ENCODE results near the gene F8A1.
"Not testable (repeated sequence)": the region's sequence is repeated elsewhere in the genome, so short reads cannot be mapped to it uniquely, and the experiment has no call there.

Gene F8A1

DNA sequence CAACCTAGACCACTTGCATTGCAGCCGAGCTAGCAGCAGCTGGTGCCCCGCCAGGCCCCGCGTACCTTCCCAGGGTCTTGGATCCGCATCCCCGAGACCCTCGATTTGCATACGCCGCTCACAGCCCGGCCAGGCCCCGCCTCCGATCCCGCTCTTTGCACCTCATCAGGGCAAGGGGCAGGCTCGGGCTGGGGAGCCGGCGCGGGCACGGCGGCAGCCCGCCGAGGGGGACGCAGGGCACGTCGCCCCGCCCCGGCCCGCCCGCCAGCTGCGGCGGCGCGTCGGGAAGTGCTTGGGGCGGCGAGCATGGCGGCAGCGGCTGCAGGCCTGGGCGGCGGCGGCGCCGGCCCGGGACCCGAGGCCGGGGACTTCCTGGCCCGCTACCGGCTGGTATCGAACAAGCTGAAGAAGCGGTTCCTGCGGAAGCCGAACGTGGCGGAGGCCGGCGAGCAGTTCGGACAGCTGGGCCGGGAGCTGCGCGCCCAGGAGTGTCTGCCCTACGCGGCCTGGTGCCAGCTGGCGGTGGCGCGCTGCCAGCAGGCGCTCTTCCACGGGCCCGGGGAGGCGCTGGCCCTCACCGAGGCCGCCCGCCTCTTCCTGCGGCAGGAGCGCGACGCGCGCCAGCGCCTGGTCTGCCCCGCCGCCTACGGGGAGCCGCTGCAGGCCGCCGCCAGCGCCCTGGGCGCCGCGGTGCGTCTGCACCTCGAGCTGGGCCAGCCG, at the start of gene F8A1:
F8A1 (plus strand) TSS at position 287 of the 720 bp plus-strand sequence; CDS start at position 307, 20 bp downstream.
- DNase-seq = not testable (repeated sequence)

DNA sequence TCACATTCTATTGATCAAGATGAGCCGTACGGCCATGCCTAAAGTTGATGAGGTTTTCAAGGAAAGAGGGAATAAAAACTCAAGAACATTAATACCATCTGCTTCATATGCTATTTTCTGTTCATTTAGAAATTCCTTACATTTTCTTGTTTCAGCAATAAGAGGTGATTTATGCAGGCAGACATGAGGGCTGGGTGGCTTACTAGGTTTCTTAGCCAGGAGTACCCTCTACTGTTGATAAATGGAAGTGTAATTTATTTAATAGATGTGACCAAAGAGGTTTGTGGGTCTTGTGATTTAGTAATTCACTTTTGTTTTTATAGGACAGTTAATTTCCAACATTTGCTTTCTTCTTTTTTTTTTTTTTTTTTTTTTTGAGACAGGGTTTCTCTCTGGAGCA, 45.3 kb upstream of the F8A1 start:
- peak; percentile 31 for DNase-seq

DNA sequence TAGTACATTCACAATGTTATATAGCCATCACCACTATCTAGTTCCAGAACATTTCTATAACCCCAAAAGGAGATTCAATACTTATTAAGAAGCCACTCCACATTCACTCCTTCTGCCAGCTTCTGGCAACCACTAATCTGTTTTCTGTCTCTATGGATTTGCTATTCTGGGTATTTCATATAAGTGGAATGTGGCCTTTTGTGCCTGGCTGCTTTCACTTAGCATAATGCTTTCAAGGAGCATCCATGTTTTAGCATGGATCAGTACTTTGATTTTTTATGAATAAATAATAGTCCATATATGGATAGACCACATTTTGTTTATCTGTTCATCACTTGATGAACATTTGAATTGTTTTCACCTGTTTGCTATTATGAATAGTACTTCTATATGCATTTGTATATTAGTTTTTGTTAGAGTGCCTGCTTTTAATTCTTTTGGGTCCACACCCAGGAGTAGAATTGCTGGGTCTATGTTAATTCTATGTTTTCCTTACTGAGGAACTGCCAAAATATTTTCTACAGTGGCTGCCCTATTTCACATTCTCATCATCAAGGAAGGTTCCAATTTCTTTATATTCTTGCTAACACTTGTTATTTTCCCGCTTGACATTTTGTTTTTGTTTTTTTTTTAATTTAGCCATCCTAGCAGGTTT, 35.1 kb upstream of the F8A1 start:
- no peak for DNase-seq

GRCh38 chrX:154855256-154855655, 30.9 kb upstream of the F8A1 start:
- no peak for DNase-seq

DNA sequence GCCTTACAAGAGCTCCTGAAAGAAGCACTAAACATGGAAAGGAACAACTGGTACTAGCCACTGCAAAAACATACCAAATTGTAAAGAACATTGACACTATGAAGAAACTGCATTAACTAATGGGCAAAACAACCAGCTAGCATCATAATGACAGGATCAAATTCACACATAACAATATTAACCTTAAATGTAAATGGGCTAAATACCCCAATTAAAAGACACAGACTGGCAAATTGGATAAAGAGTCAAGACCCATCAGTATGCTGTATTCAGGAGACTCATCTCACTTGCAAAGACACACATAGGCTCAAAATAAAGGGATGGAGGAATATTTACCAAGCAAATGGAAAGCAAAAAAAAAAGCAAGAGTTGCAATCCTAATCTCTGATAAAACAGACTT, 17.6 kb upstream of the F8A1 start:
- not testable (repeated sequence) for DNase-seq

DNA sequence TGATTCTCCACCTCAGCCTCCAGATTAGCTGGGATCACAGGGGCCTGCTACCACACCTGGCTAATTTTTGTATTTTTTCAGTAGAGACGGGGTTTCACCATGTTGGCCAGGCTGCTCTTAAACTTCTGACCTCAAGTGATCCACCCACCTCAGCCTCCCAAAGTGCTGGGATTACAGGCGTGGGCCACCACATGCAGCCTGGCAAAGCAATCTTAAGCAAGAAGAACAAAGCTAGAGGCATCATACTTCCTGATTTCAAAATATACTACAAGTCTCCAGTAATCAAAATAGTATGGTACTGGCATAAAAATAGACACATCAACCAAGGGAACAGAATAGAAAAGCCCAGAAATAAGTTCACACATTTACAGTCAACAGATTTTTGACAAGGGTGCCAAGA, 12.8 kb upstream of the F8A1 start:
- DNase-seq = no peak

- not testable (repeated sequence) for DNase-seq
Measured at GRCh38 chrX:154884069-154884468, 2.1 kb upstream of the F8A1 start.

GRCh38 chrX:154885057-154885456, 1.1 kb upstream of the F8A1 start:
- not testable (repeated sequence) for DNase-seq

DNA sequence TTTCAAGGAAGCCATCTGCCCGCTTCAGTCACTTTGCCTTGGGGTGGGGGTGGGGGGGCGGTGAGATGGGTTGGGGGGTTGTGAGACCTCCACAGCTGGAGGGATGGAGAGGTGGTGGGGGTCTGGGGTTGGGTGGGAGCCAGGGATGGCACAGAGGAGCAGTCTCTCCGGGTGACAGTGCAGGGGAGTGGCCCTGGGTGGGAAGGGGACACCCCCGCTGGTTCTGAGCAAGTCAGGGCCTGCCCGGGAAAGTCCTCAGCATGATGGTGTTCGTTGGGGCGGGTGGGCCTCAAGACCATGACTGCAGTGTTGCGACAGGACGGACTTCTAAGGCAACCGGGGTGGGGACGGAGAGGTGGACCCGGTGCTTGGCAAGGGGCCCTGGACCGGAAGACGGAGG, 606 bp upstream of the F8A1 start:
- DNase-seq = not testable (repeated sequence)

DNA sequence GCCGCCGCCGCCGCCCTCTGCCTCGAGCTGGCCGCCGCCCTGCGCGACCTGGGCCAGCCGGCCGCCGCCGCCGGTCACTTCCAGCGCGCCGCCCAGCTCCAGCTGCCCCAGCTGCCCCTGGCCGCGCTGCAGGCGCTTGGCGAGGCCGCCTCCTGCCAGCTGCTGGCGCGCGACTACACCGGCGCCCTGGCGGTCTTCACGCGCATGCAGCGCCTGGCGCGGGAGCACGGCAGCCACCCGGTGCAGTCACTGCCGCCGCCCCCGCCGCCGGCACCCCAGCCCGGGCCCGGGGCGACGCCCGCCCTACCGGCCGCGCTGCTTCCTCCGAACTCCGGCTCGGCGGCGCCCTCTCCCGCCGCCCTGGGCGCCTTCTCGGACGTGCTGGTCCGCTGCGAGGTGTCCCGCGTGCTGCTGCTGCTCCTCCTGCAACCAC, 650 bp downstream of the F8A1 start:
- not testable (repeated sequence) for DNase-seq

DNA sequence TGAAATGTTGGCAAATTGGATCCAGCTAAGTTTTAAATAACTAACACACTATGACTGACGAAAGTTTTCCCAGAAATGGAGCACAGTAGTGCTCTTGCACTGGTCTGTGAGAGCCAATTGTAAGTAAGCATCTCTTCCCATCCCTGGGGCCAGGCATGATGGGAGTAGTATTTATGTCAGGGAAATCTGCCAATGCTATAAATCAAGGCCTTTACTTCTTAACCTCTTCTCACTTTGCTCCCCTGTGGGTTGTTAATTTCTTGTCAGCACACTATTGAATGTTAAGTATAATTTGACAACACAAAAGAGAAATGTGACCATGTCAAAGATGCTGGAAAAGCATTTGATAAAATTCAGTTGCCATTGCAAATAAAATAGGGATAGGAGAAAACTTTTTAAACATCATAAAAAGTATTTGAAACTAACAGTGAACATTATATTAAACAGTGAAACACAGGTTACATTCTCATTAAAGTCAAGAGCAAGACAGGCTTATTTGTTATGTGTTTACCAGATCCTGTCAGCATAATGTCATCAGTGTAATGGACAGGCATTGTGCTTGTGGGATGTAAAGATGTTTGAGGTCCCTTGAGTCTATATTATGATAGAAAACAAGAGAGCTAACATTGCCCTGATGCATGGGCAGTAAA, 5.0 kb downstream of the F8A1 start:
- DNase-seq = no peak

- no peak for DNase-seq
Measured at GRCh38 chrX:154892296-154892695, 6.1 kb downstream of the F8A1 start.

DNA sequence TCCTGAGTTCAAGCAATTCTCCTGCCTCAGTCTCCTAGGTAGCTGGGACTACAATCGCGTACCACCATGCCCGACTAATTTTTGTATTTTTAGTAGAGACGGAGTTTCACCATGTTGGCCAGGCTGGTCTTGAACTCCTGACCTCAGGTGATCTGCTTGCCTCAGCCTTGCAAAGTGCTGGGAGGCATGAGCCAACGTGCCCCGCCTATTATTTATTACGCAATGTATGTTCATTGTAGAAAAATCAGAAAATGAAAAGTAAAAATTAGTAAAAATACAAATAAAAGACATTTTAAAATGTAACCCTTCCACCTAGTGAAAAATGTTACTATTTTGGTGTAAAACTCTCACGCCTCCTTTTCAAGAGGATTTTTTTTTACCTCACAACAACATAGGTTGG, 14.2 kb downstream of the F8A1 start:
- DNase-seq = no peak

GRCh38 chrX:154902408-154902807, 16.3 kb downstream of the F8A1 start:
- no peak for DNase-seq

DNA sequence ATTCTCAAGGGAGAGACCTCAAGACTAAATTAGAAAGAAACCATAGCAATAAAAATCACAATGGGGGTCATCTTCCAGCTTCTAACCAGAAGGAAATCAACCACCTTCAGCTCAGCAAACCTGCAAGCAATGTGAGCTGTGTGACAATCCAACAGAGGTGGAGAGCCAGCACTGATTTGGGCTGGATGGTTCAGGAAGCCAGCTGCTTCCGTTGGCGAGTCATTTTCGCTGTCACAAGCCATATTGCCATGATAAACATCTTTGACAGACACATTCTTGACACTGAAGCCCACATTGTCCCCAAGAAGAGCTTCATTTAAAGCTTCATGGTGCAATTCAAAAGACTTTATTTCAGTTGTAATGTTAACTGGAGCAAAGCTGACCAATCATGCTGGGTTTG, 22.7 kb downstream of the F8A1 start:
- DNase-seq = peak; percentile 18

DNA sequence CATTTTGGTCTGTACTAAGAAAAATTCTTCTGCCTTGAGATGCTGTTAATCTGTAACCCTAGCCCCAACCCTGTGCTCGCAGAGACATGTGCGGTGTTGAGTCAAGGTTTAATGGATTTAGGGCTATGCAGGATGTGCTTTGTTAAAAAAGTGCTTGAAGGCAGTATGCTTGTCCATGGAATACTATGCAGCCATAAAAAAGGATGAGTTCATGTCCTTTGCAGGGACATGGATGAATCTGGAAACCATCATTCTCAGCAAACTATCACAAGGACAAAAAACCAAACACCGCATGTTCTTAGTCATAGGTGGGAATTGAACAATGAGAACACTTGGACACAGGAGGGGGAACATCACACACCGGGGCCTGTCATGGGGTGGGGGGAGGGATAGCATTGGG, 23.9 kb downstream of the F8A1 start:
- not testable (repeated sequence) for DNase-seq

GRCh38 chrX:154910528-154910927, 24.4 kb downstream of the F8A1 start:
- DNase-seq = not testable (repeated sequence)

DNA sequence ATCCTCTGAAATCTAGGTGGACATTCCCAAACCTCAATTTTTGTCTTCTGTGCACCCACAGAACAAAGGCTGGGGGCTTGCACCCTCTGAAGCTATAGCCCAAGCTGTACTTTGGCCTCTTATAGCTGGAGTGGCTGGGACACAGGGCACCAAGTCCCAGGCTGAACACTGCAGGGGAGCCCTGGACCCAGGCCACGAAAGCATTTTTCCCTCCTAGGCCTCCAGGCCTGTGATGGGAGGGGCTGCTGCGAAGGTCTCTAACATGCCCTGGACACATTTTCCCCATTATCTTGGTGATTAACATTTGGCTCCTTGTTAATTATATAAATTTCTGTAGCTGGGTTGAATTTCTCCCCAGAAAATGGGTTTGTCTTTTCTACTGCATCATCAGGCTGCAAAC, 27.9 kb downstream of the F8A1 start:
- DNase-seq = no peak

DNA sequence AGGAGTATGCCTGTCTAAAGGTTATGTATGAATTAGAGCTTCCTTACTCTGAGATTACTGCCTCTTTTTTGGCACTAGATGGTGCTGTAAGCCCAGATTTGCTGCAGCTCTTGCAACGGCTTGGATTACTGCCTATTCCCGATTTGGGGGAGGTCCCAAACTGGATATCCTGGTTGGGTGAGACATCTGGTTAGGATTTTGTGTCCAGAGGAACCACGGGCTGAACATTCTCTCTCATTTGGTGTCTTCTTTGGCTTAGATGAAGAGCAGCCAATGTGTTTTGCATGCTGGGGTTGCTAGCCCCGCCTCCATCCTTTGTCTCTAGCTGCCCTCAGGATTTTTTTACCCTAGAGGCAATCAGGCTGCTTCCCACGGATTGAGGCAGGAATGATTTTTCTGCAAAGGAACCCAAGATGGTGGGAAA, 31.9 kb downstream of the F8A1 start:
- DNase-seq = peak; percentile 39

- DNase-seq = not testable (repeated sequence)
Measured at GRCh38 chrX:154924771-154925170, 38.6 kb downstream of the F8A1 start.
